ENCODE measurements around the gene CRYBB2.
"Not testable (repeated sequence)": the region's sequence is repeated elsewhere in the genome, so short reads cannot be mapped to it uniquely, and the experiment has no call there.

The CRYBB2 gene

DNA sequence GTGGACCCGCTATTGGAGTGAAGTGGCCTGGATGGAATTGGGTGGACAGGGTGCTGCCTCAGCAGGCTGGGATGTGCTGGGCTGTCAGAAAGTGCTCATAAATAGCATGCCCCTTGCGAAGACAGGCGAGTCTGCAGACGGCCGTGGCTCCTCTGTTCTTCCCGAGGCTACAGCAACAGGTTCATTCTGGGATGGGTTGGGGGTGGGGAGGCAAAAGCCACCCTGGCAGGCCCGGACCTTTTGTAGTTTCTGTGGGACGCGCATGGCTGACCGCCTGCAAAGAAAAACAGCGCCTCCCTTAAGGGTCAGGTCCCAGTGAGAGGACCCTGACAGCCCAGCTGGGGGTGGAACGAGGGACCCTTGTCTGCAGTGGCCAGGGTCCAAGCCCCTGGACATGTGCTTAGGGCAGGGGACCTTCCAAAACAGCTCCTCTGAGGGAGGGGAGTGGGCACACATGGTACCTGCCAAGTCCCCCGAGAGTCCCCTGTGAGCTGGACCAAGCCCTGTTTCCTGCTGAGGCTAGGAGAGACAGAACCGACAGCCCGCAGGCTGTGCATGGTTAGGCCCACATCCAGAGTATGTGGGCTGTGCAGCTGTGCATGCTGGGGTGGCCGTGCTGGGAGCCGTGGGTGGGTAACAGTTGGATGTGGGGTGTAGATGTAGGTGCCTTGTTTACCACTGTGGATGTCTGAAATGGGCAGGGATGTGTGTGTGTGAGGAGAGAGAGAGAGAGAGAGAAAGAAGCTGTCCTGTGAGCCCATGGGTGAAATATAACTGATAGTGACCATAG, 19.5 kb upstream of the CRYBB2 start, which contains the start of gene CRYBB3:
Gene CRYBB3 (plus strand): TSS at position 128 of the 790 bp plus-strand sequence. CDS start 1,539 bp downstream, outside the sequence.
- DNase-seq (ENCODE audit: low read depth) = no peak

DNA sequence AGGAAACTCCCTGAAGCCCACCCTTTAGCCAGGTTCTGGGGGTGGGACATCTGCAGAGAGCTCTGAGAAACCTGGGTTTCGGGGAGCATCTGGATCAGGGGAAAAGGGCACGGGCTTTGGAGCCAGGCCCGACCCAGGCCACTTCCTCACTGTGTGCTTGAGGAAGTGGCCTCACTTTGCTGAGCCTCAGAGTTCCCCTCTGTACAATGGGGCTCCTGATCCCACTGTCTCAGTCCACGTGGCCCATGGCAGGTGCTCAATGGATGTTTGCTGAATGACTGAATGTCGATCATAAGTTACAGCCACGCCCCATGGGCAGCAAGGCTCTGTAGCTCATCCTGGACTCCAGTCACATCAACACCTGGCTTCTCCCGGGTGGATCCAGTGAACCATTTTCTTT, 18.5 kb upstream of the CRYBB2 start:
- no peak for DNase-seq (ENCODE audit: low read depth)

DNA sequence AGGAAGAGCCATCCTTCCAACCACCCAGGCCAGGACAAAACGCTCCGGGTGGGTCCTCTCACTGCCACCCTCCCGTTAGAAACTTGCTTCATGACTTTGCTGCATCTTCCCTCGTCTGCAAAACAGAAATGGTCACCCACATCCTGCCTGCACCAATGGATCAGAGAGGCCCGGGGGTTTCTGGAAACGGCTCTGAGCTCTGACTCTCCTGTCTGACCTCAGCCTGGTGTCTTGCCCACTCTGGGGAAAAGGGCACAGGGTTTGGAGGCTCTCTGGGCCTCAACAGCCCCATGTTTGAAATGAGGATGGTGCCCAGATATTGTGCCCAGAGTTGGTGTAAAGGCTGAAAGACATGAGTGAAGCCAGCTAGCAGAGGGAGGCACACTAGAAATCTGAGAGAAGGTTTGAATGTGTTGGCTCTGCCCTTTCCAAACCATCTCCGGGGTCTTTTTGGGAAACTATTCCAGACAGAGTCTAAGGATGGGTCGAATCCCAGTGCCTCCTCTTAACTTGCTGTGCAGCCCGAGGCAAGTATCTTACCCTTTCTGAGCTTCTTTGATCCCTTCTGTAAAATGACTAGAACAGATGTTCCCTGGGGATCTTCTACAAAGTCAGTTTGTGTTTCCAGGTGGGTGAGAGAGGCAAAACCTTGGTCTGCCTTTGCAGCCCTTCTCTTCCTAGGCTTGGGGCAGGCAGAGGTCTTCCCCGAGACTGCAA, 17.7 kb upstream of the CRYBB2 start:
- no peak for DNase-seq (ENCODE audit: low read depth)

DNA sequence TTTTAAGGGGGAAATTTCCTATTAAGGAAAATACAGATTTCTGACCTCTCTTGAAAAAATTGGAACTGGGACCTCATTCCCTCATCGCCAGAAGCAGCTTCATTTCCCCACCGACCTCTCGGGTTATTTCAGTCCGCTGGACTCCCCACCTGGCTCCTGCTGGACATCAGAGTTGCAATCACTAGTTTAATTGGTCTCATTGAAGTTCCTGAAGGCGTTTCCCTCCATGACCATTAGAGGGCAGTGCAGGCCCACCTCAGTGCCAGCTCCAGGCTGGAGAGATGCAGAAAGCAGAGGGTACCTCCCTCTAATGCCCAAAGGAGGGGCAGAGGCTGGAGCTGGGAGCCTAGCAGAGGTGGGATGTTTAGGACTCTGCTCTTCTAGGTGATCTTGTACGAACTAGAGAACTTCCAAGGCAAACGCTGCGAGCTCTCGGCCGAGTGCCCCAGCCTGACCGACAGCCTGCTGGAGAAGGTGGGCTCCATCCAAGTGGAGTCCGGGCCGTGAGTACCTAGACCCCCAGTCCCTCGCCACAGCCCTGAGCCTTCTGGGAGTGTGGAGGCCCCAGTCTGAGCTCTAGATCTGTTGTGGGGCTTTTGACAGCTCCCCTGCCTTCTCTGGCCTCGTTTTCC, 17.0 kb upstream of the CRYBB2 start:
- DNase-seq (ENCODE audit: low read depth) = peak; percentile 45

DNA sequence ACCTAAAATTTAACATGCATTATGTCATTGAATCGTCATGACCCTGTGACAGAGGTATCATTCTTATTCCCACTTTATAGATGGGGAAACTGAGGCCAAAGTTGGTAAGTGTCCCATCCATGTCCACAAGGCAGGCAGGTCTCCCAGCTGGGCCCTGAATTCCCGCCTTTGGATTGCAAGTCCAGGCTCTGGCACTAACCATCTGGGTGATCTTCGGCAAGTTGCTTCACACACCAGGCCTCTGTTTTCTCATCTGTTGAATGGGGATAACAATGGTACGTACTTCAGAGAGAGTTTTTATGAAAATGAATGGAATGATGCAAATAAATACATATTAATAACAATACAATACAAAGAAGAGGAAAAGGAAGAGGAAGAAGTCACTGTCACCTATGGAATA, 16.4 kb upstream of the CRYBB2 start:
- no peak for DNase-seq (ENCODE audit: low read depth)

DNA sequence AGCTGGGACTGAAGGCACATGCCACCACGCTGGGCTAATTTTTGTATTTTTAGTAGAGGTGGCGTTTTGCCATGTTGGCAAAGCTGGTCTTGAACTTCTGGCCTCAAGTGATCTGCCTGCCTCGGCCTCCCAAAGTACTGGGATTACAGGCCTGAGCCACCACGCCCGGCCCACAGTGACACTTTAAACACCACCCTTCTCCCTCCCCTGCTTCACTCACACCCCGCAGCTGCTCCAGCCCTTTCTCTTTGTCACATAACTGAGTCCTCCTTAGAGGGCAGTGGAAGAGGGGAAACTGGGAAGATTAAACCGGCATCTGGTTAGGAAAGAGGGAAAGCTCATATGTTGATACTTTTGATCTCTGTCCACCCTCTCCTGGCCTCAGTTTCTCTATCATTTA, 14.9 kb upstream of the CRYBB2 start:
- not testable (repeated sequence) for DNase-seq (ENCODE audit: low read depth)

DNA sequence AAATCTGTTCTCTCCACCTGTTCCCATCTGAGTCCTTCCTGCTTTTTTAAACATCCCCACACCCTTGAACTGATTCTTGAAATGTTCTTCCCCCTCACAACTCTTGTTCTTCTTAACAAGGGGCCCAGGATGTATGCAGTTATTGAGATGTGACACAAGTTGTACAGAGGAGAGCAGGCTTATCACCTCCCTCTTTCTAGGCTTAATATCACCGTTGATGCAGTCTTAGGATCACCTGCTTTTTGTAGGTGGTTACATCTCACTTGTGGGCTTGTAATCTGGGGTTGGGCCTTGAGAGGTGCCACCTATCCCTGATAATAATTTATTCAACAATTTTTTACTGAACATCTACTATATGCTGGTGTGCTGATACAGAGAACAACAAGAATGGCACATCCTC, 13.6 kb upstream of the CRYBB2 start:
- no peak for DNase-seq (ENCODE audit: low read depth)

DNA sequence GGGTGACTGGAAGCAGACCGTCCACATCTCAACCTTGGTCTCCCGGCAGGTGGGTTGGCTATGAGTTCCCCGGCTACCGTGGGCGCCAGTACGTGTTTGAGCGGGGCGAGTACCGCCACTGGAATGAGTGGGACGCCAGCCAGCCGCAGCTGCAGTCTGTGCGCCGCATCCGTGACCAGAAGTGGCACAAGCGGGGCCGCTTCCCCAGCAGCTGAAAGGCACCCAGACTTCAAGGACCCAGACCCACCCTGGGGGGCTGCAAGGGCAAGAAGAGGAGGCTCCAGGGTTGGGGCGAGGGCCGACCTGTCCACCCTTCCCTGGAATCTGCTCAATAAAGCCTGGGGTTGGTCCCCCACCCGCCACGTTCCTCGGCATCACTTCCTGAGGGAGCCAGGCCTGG, 12.4 kb upstream of the CRYBB2 start:
- no peak for DNase-seq (ENCODE audit: low read depth)

DNA sequence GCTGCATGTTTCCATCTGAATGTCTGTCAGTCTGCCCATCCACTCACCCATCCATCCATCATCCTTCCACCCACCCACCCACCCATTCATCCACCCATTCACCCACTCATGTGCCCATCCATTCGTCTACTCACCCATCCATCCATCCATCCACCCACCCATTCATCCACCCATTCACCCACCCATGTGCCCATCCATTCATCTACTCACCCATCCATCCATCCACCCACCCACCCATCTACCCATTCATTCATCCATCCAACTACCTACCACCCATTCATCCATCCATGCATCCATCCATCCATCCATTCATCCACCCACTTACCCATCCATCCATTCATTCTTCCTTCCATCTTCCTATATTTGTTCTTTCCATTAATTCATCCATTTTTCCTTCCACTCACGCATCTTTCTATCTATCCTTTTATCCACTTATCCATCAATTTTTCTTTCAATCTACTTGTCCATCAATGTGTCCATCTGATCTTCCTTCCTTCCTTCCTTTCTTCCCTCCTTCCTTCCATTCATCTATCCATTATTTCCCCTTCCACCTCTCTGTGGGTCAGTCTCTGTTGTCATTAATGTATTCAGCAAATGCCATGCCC, 11.8 kb upstream of the CRYBB2 start:
- DNase-seq (ENCODE audit: low read depth) = no peak

DNA sequence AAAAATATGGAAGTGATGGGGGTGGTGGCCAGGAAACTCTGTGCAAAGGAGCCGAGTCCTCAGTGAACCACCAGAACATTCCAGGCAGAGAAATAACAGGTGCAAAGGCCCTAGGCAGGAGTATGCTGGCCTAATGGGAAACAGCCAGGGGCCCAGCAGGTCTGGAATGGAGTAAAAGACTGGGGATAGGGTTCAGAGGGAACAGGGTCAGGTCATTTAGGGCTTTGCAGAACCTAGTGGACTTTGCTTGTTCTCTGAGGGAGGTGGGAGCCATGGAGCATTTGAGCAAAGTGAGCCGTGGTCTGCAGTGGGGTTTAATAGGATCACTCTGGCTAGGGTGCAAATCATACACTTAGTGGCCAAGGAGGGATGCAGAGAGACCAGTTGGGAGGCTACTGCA, 11.1 kb upstream of the CRYBB2 start:
- DNase-seq (ENCODE audit: low read depth) = no peak

DNA sequence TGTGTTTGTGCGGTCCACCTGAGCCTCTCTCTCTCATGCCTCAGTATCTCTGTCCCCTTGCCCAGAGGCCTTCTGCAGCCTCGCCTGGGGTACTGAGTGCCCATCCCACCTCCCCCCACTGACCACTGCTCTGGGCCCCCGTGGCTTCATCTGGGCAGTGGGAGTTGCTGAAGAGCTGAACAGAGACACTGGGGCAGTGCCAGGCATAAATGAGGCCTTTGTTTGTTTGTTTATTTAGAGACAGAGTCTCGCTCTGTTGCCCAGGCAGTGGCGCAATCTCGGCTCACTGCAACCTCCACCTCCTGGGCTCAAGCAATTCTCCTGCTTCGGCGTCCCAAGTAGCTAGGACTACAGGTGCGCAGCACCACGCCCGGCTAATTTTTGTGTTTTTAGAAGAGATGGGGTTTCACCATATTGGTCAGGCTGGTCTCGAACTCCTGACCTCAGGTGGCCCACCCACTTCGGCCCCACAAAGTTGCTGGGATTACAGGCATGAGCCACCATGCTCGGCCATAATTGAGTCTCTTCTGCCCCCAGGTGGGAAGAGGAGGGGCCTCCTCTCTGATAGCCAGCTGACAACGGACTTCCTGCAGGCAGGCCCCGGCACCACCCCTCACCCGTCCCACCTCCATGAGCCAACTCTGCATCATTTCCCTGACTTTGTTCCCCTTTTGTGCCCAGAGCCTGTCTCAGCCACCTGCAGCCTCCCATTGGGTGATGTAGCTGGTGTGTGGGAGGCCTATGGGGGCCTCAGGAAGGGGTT, 10.5 kb upstream of the CRYBB2 start:
- no peak for DNase-seq (ENCODE audit: low read depth)

DNA sequence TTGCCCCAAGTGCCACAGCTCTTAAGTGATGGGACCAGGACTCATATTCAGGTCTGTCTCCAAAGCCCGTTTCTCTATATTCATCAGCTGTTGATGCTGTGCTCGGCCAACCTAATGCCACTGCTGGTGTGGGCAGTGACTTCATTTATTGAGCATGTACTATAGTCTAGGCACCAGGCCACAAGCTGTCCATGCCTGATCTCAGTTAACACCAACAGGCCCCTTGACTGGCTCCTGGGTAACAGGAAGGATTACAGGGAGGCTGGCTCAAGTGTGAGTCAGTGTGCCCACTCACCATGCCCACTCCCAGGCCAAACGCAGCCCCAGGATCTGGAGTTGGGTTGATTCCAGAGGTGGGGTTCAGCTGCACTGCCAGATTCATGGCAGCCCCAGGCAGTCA, 8.6 kb upstream of the CRYBB2 start:
- DNase-seq (ENCODE audit: low read depth) = no peak

DNA sequence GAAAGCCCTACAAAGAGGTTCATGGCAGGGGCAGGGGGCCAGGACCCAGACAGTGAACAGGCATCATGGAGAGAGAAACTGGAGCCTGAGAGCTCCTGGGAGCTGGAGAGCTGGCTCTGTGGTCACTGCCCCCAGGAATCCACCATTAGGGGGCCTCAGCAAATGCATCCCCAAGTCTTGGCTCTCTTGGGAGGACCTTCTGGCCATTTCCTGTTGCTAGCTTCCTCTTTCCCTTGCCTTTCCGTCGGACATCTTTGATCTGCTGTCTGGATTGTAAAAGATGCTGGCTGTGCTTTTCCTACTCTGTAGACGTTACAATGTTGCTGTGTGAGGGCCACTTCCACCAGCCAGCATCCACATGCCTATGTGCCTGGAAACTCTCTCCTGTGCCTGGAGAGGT, 7.1 kb upstream of the CRYBB2 start:
- no peak for DNase-seq (ENCODE audit: low read depth)

DNA sequence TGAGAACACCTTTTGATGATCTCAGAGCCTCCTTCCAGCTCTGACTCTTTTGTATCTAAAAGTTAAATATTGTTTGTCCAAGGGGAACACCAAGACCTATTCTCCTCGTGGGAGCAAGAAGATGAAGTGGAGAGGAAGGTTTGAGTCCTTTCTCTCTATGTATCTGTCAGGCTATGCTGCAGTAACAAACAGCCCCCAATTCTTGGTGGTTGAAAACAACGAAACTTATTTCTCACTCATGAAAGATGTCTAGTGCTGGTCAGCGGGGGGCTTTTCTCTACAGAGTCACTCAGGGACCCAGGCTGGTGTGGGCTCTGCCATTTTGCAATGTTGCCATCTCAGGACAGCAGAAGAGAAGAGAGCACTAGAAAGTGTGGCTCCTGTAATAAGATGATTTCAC, 6.2 kb upstream of the CRYBB2 start:
- no peak for DNase-seq (ENCODE audit: low read depth)

DNA sequence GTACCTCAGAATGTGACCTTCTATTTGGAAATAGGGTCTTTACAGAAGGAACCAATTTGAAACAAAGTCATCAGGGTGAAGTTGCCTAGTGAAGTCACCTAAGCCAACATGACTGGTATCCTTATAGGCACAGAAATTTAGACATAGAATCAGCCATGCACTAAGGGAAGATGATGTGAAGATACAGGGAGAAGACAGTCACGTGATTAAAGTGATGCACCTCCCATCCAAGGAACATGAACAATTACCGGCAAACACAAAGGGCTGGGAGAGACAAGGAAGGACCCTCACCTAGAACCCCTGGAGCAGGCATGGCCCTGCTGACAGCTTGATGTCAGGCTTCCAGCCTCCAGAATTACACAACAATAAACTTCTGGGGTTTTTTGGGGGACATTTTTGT, 3.2 kb upstream of the CRYBB2 start:
- DNase-seq (ENCODE audit: low read depth) = no peak

DNA sequence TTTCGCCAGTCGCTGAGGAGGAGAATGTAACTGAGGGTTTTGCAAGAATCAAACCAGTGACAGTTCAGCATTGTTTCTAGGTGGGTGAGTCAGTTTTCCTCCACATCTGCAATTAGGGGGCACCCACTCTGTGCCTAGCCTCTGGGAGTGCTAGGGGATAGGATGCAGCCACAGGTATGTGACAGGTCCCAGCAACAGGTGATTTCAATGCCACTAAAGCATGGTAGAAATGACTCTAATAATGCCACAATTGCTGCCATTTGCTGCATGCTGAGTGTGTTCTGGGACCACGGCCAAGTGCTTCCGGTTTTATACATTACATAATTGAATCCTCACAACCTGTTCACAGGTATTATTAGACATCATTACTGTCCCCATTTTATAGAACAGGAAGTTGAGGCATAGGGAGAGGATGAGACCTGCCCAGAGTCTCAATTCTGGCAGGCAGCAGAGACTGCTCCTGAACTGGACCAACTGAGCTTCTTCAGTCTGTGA, 556 bp downstream of the CRYBB2 start:
- no peak for DNase-seq (ENCODE audit: low read depth)

DNA sequence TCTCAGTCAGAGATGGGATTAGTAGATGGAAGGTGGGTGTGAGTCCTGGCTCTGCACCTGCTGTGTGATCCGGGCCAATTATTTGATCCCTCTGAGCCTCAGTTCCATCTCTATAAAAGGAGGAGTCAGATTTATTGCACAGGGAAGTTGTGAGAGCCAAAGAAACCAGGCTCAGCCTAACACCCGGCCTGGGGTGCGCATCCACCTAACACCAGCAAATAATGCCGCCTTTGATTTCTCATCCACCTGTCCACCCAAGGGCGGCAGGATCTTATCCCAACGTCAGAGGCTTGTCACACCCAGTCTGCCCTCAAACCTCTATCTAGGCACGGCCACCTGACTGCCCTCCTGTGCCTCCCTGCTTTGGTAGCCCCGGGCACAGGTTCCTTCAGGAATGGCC, 2.4 kb downstream of the CRYBB2 start:
- no peak for DNase-seq (ENCODE audit: low read depth)

DNA sequence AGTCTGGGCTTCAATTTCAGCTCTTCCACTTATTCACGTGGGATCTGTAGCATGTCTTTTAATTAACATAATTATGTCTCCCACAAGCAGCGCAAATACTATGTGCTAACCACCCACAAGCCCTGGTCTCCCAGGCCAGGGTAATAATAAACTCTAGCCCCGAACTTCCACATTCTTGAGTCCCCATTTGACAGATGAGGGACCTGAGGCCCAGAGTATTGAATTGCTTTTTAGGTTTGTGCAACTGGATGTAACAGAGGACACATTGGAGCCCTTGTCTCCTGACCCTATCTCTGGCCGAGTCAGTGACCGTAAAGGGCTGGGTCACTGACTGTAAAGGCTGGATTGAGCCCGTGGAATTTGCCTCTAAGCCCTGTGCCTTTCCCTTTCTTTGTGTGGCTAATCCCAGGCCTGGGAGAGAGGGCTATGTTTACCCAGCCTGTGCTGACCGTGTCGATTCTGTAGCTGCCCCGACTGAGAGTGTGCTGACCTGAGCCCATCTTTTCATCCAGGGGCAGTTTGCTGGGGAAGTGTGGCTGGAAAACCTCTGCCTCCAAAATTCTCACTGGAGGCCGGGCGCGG, 3.9 kb downstream of the CRYBB2 start:
- DNase-seq (ENCODE audit: low read depth) = no peak

DNA sequence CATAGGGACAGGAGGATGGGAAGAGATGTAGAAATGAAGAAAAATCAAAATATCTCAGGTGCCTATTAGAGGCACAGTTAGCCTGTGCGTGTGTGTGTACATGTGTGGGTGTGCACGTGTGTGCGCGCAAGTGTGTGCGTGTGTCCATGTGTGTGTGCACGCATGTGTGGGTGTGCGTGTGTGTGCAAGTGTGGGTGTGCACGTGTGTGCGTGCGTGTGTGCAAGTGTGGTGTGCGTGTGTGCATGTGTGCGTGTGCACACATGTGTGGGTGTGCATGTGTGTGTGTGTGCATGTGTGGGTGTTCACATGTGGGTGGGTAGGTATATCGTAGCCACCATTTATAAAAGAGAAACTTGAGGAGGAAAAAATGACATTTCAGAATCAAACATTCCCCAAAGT, 9.4 kb downstream of the CRYBB2 start:
- no peak for DNase-seq (ENCODE audit: low read depth)

DNA sequence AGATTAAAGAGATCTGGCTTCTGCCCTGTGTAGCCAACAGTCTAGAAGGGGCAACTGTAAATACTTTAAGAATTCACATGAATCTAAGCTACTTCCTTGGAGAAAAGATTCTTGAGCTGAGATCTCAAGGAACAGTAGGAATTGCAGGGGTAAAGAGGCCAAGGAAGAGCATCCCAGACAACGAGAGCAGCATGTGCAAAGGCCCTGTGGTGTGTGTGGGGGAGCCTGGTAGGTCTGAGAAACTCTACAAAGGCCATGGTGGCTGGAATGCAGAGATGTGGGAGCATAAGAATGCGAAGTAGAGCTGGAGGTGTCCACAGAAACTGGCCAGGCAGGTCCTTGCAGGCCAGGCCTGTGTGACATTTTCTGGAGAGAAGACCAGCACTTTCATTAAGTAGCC, 11.3 kb downstream of the CRYBB2 start:
- DNase-seq (ENCODE audit: low read depth) = not testable (repeated sequence)

DNA sequence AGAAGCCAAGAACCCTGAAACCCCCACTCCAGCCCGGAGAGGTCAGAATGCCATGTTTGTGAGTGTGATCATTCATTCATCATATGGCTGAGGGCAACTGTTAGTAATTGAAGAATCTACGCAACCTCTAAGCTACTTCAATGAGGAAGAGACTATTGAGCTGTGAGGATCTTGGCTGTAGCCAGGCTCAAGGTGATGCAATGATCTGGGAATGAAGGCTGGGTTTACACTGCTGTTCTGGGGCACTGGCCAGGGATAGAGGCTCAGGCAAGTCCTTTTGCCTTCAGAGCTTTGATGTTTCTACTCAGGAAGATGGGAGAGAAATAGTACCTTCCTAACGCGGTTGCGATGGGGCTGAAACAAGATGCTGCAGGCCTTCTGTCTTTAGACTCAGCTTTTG, 12.9 kb downstream of the CRYBB2 start:
- DNase-seq (ENCODE audit: low read depth) = no peak
